Nucleus accumbens (tissue), 56 donors: ENCODE data around the gene ARPP19.
"Not testable (repeated sequence)": the region's sequence is repeated elsewhere in the genome, so short reads cannot be mapped to it uniquely, and the experiment has no call there.

Source experiments
- DNase-seq, 56 donors: peaks; one replicate each; lab custom pipeline; 2025; lab: John Stamatoyannopoulos, UW

ARPP19 gene

DNA sequence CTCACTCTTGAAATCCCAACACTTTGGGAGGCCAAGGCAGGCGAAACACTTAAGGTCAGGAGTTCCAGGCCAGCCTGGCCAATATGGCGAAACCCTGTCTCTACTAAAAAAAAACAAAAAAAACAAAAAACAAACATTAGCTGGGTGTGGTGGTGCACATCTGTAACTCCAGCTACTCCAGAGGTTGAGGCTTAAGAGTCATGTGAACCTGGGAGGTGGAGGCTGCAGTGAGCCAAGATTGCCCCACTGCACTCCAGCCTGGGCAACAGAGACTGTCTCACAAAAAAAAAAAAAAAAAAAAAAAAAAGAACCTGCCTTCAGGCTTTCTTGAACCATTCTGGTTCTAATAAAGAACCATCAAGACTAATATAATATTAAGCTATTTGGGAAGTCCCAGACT is 16.5 kb downstream of the ARPP19 start:
- DNase-seq = no peak

DNA sequence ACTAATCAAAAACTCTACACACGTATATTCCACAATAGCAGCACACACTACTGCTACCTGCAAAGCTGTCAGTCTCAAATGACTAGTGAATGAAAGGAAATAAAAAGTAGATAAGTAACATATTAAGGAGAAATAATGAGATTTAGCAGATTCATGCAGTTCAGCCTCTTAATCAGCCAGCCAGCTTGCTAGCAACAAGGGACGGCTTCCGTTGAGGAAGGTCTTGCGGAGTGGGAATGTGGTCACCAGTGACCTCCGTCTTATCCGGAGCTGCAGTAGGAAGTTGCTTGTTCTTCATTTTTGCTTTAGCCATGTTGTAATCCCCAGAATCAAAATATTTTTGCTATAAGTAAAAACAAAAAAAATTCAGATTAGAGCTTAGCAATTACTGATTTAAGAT is 17.1 kb downstream of the ARPP19 start:
- no peak for DNase-seq

DNA sequence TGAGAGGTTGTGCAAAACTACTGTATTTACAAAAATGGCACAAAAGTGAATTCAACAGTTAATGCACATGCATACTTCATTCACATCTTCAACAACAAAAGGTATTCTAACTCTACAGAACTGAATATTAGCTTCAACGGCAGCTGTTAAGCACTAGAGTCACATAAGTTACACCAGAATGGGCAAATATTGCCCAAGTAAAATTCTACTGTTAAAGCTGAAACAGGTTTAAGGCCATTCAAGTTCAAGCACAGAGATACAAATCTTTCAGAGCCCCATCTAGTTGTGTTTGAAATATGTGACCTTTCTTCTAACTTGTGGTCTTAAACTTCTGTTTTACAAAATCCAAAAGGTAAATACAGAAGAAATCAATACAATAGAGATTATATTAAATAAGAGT is 17.6 kb downstream of the ARPP19 start:
- DNase-seq = not testable (repeated sequence)

DNA sequence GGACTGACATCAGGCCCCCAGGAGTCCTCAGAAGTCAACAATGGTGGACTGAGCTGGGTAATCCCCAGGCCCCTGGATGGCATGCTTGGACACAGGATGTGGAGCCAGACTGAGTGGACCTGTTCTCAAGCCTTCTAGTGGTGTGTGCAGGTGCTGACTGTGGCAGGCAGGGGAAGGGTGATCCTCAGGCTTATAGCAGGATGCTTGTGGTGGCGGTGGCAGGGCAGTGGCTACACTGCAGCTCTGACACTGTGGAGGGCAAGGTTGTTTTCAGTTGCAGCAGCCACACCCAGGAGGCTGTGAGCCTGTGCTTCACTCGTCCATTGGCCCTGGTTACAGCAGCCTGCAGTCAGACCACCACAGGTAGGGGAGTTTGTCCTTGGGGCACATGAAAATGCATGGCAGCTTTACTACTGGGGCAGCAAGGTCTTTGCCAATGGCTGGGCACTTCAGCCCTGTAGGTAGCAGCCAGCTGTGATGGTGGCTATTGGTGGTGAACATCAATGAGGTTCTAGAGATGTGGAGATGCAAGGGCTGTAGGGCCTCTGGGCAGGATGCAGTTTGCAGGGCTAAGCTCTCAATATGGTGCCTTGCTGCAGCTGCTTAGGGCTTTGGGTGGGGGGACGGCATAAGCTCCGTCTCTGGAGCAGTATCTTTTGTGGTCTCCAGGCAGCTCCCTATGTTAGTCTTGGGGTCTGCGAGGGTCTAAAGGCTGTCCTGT is 22.6 kb downstream of the ARPP19 start:
- DNase-seq = peak in 1 of 56 donors; percentile 12

DNA sequence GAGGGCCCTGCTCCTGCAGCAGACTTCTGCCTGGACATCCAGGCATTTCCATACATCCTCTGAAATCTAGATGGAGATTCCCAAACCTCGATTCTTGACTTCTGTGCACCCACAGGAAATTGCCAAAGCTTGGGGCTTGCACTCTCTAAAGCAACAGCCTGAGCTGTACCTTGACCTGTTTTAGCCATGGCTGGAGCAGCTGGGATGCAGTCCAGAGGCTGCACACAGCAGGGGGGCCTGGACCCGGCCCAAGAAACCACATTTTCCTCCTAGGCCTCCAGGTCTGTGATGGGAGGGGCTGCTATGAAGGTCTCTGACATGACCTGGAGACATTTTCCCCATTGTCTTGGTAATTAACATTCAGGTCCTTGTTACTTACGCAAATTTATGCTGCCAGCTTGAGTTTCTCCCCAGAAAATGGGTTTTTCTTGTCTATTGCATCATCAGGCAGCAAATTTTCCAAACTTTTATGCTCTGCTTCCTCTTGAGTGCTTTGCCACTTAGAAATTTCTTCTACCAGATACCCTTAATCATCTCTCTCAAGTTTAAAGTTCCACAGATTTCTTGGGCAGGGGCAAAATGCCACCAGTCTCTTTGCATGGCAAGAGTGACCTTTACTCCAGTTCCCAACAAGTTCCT is 28.3 kb downstream of the ARPP19 start:
- DNase-seq = no peak

DNA sequence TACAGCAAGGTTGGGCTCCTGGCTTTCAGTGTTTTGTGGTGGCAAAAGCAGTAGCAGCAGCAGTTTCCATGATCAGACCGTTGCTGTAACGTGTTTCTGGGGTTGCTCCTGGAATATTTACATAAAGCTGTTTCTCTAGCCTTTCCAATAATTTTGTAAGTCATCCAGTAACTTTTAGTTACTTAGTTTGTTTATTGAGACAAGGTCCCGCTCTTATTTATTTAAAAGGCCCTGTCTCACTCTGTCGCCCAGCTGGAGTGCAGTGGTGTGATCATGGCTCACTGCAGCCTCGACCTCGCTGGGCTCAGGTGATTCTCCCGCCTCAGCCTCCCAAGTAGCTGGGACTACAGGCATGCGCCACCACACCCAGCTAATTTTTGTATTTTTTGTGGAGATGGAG is 31.4 kb downstream of the ARPP19 start:
- no peak for DNase-seq

DNA sequence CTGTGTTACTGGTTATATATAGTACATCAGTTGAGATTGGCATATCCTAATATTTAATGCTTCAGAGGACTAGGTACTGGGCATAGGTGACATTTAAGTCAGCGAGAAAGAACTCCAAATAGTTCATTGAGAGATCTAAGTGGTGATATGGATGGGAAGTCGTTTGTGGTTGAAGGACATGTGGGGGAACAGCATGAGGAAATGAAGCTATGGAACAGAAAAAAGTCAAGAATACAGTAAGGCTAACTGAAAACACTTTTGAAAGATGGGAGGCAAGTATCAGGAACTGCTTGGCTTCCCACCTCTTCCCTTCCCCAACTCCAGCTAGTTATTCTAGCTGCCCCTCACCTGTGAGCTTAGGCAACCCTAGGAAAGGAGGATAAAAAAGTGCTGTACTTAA is 36.4 kb downstream of the ARPP19 start:
- DNase-seq = no peak

DNA sequence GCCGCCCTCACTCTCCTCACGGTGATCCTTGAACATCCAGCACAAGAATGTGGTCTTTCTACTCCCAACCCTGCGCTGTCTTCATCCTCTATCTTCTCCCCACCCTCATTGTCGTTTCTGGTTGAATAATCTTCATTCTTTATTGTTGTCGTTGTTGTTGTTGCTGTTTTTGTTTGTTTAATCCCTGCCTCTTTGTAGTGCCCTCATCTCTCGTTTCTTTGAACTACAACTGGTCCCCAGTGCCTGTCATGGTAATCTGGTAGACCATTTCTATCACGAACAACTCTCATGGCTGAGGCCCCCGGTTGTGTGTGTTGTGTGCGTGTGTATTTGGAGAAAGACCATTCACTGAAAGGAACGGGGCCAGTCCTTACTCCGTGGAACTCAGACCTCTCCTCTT is 38.9 kb downstream of the ARPP19 start:
- DNase-seq = no peak

DNA sequence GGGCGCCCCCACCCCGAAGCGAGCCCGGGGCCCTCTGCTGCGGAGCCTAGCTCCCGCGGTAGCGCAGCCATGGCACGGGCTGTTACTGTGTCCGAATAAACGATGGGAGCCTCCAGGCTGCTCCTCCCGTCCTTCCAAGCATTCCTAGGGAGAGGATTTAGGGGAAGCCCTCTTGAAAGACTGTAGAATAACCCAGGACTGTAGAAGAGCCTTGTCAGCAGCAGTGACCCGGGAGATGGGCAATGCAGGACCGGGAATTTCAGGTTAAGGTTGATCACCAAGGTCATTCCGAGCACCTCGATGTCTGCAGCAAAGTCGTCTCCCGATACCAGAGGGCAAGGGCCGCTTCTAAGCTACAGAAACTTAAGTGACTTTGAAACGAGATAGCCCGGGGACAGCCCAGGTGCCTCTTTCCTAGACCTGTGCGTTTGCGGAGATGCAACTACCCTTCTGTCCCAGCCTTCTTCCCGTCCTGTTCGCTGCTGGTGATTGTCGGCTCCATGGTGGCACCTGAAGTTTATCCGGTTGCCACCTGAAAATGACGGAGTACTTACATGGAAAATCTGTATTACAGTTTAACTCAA is 39.4 kb downstream of the ARPP19 start:
- peak in 17 of 56 donors; percentile 7 to 77 (median 53) for DNase-seq

DNA sequence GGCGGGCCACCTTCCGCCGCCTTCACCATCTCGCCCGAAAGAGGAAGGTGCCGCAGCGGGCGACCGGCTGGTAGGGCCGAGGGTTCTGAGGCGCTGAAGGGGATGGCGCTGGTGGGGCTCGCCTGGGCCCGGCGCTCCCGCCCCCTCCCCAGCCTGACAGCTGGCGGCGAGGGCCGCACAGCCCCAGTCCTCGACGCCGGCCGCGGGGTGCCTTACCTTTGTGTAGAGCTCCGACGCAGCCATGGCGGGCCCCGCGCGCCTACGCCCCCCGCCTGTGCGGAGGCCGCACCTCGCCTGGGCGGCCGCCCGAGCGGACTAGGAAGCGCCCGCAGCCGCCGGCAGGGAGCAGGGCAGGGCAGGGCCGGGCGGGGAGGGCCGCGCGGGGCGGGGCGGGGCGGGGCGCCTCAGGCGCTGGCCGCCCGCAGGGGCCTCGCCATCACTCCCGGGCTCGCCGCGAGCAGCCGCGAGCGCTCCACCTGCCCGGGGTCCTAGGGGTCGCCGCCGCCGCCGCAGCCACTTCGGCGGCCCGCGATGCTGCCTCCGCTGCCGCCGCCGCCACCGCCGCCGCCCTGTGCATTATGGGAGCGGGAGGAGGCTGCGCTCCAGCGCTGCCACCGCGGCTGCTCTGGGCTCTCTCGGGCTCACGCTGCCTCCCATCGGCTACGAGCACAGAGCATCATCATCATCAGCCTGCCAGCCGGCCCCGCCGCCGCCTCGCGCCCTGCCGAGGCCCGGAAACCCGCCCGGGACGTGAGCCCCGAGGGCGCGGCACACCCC is 40.1 kb downstream of the ARPP19 start, which contains the start of gene MYO5A:
MYO5A (minus strand) TSS at position 317 of the 777 bp plus-strand sequence; CDS start at position 243, 74 bp downstream.
- peak in 55 of 56 donors; percentile 5 to 86 (median 74) for DNase-seq

DNA sequence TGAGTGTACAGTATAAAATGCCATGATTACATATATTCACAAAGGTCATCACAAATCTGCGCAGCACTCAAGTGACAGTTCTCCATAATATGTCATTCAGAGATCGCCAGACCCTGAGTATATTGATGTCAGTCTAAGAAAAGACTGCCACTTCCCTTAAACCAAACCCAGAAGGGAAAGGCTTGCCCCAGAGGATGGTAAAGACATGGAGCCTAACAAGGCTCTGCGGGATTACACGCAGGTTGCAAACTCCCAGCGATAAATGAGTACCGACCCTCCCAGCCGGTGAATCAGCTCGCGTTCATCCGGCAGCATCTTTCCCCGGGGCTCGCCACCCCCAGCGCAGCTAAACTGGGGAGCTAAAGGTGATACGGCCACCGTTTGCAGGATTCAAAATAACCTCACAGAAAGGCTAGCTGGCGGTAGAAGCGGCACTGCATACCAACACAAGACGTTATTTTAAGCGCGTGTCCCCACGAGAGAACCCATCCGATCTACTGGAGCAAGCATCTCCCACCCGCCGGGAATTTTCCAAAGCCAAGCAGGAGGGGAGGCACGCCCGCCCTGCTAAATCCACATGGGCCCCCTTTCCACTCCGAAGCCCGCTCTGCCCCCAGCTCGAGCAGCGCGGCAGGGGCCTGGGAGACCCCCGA is 40.8 kb downstream of the ARPP19 start:
- peak in 39 of 56 donors; percentile 20 to 72 (median 53) for DNase-seq

DNA sequence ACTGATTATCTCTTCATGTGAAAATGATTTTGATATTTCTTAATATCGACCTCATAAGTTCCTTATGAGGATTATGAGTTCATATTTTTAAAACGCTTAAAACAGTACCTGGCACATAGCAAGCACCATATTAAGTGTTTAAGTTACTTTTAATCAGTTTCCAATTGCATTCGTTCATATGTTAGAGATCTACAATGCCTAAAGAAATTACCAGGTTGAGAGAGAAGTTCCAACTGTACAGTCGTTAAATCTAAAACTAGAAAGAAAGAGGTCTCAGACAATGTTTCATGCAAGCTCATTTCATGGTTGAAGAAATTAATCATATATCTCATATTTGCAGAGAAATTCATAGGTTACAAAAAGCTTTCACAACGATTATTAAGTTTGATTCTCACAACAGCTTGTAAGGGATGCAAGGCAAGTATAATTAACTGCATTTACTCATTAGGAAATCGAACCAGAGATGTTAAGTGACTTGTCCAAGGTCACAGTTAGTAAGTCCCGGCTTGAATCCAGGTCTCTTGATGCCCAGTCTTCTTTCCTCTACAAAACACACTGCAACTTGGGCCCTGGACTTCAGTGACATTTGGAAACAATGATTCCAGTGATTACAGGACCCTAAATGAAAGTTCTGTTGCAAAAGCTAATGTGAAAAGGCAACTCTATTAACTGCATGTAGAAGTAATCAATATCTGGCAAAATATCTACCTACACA is 41.5 kb downstream of the ARPP19 start:
- DNase-seq = no peak

DNA sequence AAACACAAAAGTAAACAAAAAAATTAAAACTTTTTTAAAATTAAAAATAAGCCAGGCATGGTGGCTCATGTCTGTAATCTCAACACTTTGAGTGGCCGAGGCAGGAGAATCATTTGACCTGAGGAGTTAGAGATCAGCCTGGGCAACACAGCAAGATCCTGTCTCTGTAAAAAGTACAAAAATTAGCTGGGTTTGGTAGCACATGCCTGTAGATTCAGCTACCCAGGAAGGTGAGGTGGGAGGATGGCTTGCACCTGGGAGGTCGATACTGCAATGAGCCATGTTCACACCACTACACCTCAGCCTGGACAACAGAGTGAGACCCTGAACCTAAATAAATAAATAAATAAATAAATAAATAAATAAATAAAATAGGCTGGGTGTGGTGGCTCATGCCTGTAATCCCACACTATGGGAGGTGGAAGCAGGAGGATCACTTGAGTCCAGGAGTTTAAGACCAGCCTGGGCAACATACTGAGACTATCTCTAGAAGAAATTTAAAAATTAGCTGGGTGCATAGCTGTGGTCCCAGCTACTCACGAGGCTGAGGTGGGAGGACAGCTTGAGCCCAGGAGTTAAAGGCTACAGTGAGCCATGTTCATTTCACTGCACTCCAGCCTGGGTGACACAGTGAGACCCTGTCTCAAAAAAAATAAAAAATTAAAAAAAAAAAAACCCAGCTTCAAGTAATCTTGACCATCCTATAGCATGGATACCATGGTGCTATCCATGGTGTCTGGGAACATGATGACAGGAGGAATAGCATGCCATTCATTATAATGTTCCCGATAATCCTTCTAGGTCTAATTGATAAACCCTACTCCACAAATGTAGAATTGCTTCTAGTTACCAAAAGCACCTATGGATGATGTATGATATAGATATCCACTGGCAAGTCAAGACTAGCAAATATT is 44.4 kb downstream of the ARPP19 start:
- no peak for DNase-seq

DNA sequence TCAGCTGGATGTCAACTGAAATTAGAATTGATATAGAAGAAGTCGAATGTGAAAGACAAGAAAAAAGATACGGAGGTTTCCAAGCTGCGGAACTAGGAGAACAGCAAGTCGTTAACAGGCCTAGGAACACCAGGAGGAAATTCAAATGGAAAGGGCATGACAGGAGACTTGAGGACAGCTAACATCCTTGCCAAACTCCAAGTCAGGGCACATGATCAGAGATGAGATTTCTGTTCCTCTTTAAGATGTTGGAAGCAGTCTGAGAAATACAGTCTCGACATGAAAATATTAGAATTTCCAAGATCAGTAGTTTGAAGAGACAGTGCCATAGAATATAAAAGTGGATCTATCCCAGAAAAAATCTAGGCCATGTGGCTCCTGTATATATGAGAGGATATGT is 45.2 kb downstream of the ARPP19 start:
- DNase-seq = no peak

DNA sequence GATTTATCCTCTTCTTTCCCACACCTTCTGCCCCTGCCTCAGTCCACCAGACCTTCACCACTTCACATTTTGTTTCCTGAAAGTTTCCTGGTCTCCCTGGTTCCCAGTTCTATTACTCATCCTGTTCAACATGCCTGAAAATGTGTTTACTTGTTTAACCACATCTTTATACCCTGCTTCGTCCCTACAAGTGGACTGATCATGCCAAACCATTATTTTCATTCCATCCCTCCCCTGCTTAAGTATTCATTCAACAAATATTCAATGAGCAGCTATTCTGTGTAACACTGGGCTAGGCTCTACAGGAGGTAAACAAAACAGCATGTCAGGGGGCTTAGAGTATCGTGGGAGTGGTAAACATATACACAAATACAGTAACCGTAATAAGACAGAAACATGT is 45.6 kb downstream of the ARPP19 start:
- DNase-seq = no peak

DNA sequence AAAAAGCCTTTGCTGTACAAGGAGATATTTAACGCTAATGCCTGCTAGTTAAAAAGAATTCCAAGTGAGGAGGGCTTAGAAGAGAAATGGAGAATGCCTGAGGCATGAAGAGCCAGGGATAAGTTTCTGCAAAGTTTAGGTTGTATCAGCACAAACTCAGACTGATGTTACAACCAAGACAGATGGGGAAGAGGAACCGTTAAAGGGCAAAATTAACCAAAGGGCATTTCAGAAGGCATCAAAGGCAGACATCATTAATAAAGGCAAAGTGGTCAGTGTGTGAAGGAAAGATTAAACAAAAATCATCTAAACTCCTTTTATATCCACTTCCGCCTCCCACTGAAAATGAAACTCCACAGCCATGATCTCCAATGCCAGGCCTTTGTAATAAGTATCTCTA is 47.1 kb downstream of the ARPP19 start:
- DNase-seq = no peak

DNA sequence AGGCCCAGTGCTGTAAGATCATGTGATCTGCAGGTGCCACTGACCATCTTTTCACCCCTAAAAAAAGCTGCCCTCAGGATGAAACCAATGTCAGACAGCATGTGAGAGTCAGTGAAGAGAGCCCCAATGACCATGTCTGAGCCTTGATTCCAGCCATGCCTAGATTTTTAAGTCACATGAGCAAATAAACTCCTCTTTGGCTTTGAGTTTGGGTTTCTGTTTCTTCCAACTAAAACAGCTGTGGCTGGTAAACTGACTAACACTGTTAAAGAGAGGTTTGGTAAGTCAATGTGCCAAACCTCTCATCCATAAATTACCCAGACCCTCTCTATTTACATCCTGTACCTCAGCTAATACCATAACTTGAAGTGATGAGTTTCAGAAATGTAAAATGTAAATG is 48.4 kb downstream of the ARPP19 start:
- no peak for DNase-seq

DNA sequence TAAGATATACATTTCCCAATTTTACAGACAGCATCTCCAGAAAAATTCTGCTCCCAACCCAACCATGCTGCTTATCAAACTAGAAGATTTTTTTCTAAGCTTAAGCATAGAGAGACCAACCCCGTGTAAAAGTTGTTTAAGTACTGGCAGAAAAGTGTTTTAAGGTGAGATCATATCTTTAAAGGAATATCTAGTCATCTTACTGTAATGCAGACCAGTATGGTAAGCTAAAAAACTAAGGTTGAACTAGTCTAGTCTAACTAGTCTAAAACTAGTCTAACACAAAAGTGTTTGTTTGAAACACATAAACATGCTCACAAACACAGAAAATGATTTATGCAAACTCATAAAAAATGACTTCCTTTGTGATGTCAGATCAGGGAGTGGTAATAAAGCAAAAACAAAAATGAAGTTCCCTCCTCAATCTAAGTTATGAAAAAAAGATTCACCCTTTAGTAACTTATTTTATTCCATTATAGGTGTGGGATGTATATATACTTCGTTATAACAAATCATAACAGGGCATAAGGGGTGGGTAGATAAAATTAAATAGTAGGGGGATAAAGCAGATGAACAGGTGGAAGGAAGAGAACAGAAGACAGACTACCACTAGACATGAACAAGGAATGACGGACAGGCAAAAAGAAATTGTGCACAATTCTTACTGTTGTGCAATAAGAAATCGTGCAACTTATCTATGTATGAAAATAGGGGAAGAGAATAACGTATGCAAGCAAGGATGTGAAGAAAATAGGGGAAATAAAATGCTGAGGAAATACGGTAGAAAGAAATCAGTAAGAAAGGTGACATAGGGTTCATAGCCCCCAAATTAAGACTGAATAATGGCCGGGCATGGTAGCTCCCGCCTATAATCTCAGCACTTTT is 50.1 kb downstream of the ARPP19 start:
- no peak for DNase-seq
